WTC11 (cell line): ENCODE measurements around the gene OVOL1.

Source experiments
- ATF3 ChIP-seq: sonication (generic); formaldehyde crosslinking; conservative IDR thresholded peaks from 2 replicates; pipeline ENCODE4 v1.8.1; 2022; ENCODE audit warnings: mild to moderate bottlenecking, missing genetic modification reagents
- CREB1 ChIP-seq: sonication (generic); formaldehyde crosslinking; IDR thresholded peaks from 2 replicates; pipeline ENCODE4 v1.8.0; 2023; ENCODE audit warnings: mild to moderate bottlenecking, missing genetic modification reagents
- CTCF ChIP-seq: fragments of 200-600 bp; IDR thresholded peaks from 2 replicates; pipeline ENCODE4 v1.8.0; 2022; ENCODE audit warnings: antibody characterized with exemption
- E2F1 ChIP-seq: sonication (generic); formaldehyde crosslinking; IDR thresholded peaks from 2 replicates; pipeline ENCODE4 v1.8.0; 2022; ENCODE audit warnings: mild to moderate bottlenecking, missing genetic modification reagents
- HMGXB4 ChIP-seq: sonication (generic); formaldehyde crosslinking; IDR thresholded peaks from 2 replicates; pipeline ENCODE4 v1.8.1; 2023; ENCODE audit warnings: mild to moderate bottlenecking, moderate library complexity, missing genetic modification reagents
- MAX ChIP-seq: sonication (generic); formaldehyde crosslinking; IDR thresholded peaks from 2 replicates; pipeline ENCODE4 v1.8.0; 2022; ENCODE audit warnings: mild to moderate bottlenecking, missing genetic modification reagents
- MLX ChIP-seq: sonication (generic); formaldehyde crosslinking; IDR thresholded peaks from 2 replicates; pipeline ENCODE4 v1.8.1; 2023; ENCODE audit warnings: mild to moderate bottlenecking, missing genetic modification reagents, moderate library complexity
- PREB ChIP-seq: sonication (generic); formaldehyde crosslinking; IDR thresholded peaks from 2 replicates; pipeline ENCODE4 v1.8.1; 2022; ENCODE audit warnings: mild to moderate bottlenecking, missing genetic modification reagents, moderate library complexity, borderline replicate concordance
- ZNF138 ChIP-seq: sonication (generic); formaldehyde crosslinking; conservative IDR thresholded peaks from 2 replicates; pipeline ENCODE4 v1.8.1; 2022; ENCODE audit warnings: mild to moderate bottlenecking, moderate library complexity, missing genetic modification reagents
- ZNF512 ChIP-seq: sonication (generic); formaldehyde crosslinking; IDR thresholded peaks from 2 replicates; pipeline ENCODE4 v1.8.1; 2022; ENCODE audit warnings: missing genetic modification reagents, borderline replicate concordance

GRCh38 chr11:65781152-65781961 lies 5.5 kb upstream of the OVOL1 start:
- TF ChIP-seq ATF3 (CRISPR knock-in tag) = no peak
- TF ChIP-seq MAX (CRISPR knock-in tag) = no peak; the same call in 1 of the 2 replicates
- TF ChIP-seq CTCF = no peak
- TF ChIP-seq PREB (CRISPR knock-in tag) = no peak
- no peak for TF ChIP-seq E2F1 (CRISPR knock-in tag)
- no peak for TF ChIP-seq HMGXB4 (CRISPR knock-in tag)
- no peak for TF ChIP-seq ZNF138 (CRISPR knock-in tag)
- no peak for TF ChIP-seq MLX
- TF ChIP-seq ZNF512 (CRISPR knock-in tag) = no peak
- TF ChIP-seq CREB1 (CRISPR knock-in tag) = no peak
